Thoracic aorta (tissue), 2 donors: ENCODE data around the gene CPVL. TPM values are rescaled to one million over a fixed set of nuclear protein-coding genes. Genes with fewer than 3 reads are reported as not detected.

Source experiments
- ATAC-seq: fragments of 150-250 bp; one replicate; pipeline ENCODE4 v1.8.0; 2017; ENCODE audit warnings: low read depth; ENCODE audit not compliant: insufficient number of reproducible peaks, low FRiP score
- DNase-seq: peaks from one replicate; pipeline ENCODE4 v3.0.0-alpha.2; 2020; ENCODE audit warnings: low spot score
- H3K27ac ChIP-seq, 2 donors: fragments of 200-600 bp; sonication (generic); 1 replicate in 1 of 2; 2 replicates in 1 of 2; pipeline ENCODE4 v1.5.1; 2016; ENCODE audit warnings: mild to moderate bottlenecking in 2 of 2, moderate library complexity in 2 of 2
- H3K27me3 ChIP-seq: fragments of 200-600 bp; sonication (generic); replicated peaks from 2 replicates; pipeline ENCODE4 v1.6.0; 2016; ENCODE audit warnings: mild to moderate bottlenecking; ENCODE audit not compliant: insufficient read depth
- H3K36me3 ChIP-seq: fragments of 200-600 bp; sonication (generic); one replicate; pipeline ENCODE4 v1.5.1; 2016
- H3K4me1 ChIP-seq, 2 donors: fragments of 200-600 bp; sonication (generic); 1 replicate in 1 of 2; 2 replicates in 1 of 2; pipeline versions ENCODE4 v1.5.1 to v1.6.0; 2016; ENCODE audit warnings: low read depth in 2 of 2, mild to moderate bottlenecking in 1 of 2; ENCODE audit not compliant: control insufficient read depth in 1 of 2
- H3K4me3 ChIP-seq: fragments of 200-600 bp; sonication (generic); 2 replicates; pipeline ENCODE4 v1.5.1; 2016; ENCODE audit warnings: mild to moderate bottlenecking
- H3K9me3 ChIP-seq: fragments of 200-600 bp; sonication (generic); 2 replicates; pipeline ENCODE4 v1.5.1; 2016
- CTCF ChIP-seq: fragments of 200-600 bp; sonication (generic); IDR thresholded peaks from one replicate; pipeline ENCODE4 v1.5.1; 2019; ENCODE audit warnings: antibody characterized with exemption
- total RNA-seq, 2 donors: library from RNA; depleted of rRNA; stranded (reverse); fragments of >200 nt; gene quantifications; one replicate each; pipeline versions ENCODE4 v1.1.0 to v1.2.3, GENCODE V29; 2016

Gene CPVL
- total RNA-seq, 2 donors from 2014 or later, result 21.0 to 22.9 TPM

DNA sequence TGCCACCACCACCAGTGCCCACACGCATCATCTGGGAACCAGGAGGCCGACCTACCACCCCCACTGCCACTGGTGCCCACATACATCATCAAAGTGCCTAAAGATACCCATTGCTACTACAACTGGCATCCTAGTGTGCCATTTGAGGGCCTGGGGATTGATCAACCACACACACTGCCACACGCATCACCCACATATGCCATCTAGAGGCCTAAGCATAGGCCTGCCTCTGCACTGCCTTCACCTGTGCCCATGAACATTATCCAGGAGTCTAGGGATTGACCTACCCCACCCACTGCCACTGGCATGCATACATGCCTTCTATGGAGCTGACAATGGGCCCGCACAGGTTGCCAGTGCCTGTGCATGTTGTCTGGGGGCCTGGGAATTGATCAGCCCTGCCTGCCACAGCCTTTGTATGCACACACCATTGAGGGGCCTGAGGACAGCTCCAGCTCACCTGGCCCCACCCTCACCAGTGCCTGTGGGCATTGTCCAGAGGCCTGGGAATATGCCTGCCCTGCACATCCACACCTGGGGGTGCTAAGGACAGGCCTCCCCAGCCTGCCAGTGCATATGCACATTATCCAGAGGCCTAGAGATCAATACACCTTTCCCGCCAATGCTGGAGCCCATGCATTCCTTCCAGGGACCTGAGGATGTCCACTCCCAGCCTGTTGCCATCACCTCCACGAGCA is 123.9 kb downstream of the CPVL start:
- no peak overlapping the region for H3K27ac ChIP-seq
- ATAC-seq (no peak), DNase-seq (no peak)
- H3K36me3 ChIP-seq, result no peaks in the 10 kb centered on the region
- H3K27me3 ChIP-seq, result no peaks in the 10 kb centered on the region
- H3K4me3 ChIP-seq, result no peak overlapping the region
- no peaks in the 10 kb centered on the region for H3K4me1 ChIP-seq
- peaks cover 19% of the 10 kb centered on the region for H3K9me3 ChIP-seq
- no peak for TF ChIP-seq CTCF

DNA sequence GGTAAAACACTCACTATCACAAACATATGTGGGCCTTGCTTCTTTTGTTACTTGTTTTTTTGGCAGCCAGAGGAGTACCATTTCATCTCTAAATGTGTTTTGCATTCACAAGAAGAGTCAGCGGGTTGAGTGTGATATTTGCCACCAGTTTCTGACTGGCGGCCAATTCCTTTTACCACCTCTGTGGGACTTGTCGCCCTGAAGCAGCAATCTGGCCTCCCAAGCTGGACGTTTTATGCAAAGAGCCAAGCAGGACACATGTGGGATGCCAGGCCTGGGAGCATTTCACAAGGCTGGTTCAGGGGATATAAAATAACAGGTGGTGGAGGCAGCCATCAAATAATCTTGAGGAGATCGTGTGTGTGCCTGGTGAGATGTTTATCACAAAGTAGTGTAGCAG is 126.4 kb downstream of the CPVL start:
- Histone ChIP-seq H3K4me3 (no peak overlapping the region), H3K9me3 (peaks cover 13% of the 10 kb centered on the region), H3K27ac (no peak overlapping the region), H3K27me3 (no peaks in the 10 kb centered on the region), H3K36me3 (no peaks in the 10 kb centered on the region), H3K4me1 (no peaks in the 10 kb centered on the region)
- DNase-seq (no peak), ATAC-seq (no peak)
- no peak for TF ChIP-seq CTCF

DNA sequence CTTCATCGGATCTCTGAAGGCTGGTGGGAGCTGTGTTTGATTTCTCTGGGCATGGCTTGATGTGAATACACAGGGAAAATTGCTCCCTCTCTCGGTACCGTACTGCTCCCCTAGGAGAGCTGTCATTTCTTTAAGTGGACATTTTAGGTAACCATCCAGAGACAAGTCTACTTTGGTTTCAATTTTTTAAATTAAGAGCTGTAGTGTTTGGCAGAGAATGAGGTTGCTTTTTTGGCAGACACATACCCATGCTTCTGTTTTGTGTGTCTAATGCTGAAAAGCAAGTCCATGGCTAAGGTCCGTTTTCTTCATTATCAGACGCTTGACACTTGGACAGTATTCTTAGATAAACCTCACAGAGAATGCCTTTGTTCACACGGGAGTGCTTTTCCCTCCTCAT is 127.0 kb downstream of the CPVL start:
- H3K4me1 ChIP-seq, result no peaks in the 10 kb centered on the region
- no peak for DNase-seq
- no peak for ATAC-seq
- no peak overlapping the region for H3K4me3 ChIP-seq
- H3K36me3 ChIP-seq, result no peaks in the 10 kb centered on the region
- no peak for TF ChIP-seq CTCF
- H3K9me3 ChIP-seq, result peaks cover 8% of the 10 kb centered on the region
- no peak overlapping the region for H3K27ac ChIP-seq
- no peaks in the 10 kb centered on the region for H3K27me3 ChIP-seq

GRCh38 chr7:29017713-29018112 is 128.6 kb downstream of the CPVL start:
- TF ChIP-seq CTCF, result no peak
- Histone ChIP-seq H3K9me3 (peaks cover 4% of the 10 kb centered on the region), H3K4me3 (no peak overlapping the region), H3K4me1 (no peaks in the 10 kb centered on the region), H3K27me3 (no peaks in the 10 kb centered on the region), H3K27ac (no peak overlapping the region), H3K36me3 (no peaks in the 10 kb centered on the region)
- ATAC-seq (no peak), DNase-seq (no peak)

- H3K27me3 ChIP-seq, result no peaks in the 10 kb centered on the region
- H3K27ac ChIP-seq, result no peak overlapping the region
- no peak for TF ChIP-seq CTCF
- H3K36me3 ChIP-seq, result no peaks in the 10 kb centered on the region
- no peaks in the 10 kb centered on the region for H3K4me1 ChIP-seq
- no peak overlapping the region for H3K4me3 ChIP-seq
- no peaks in the 10 kb centered on the region for H3K9me3 ChIP-seq
- DNase-seq, result no peak
- ATAC-seq, result no peak
Measured at GRCh38 chr7:29014725-29015124, 131.6 kb downstream of the CPVL start.
